ENCODE results near the gene RBP3. TPM values are rescaled to one million over a fixed set of nuclear protein-coding genes. Genes with fewer than 3 reads are reported as not detected.

The RBP3 gene
- total and polyA plus RNA-seq, 3 donors from 2014 or later = 0.09 to 0.25 TPM; not detected in 1

GRCh38 chr10:47378183-47378510 is 30.0 kb downstream of the RBP3 start:
- H3K9me3 ChIP-seq = no peaks in the 10 kb centered on the region
- intact Hi-C loops (cut with DNase I; ENCODE audit: low total_unique reads) = no loop called here
- no peaks in the 10 kb centered on the region for H3K27me3 ChIP-seq
- H3K36me3 ChIP-seq (ENCODE audit: low read depth, missing control alignments) = no peaks in the 10 kb centered on the region
- no peak for DNase-seq
- H3K4me3 ChIP-seq = no peak overlapping the region
- TF ChIP-seq POLR2A (IDR thresholded peaks at IDR 0.05) = no peak
- no peak for TF ChIP-seq CTCF (IDR thresholded peaks at IDR 0.05)
- WGBS, 2 donors = 89 to 91% methylated on average over 4 of the region's 4 CpGs
- no peaks in the 10 kb centered on the region for H3K4me1 ChIP-seq
- H3K27ac ChIP-seq = no peak overlapping the region

GRCh38 chr10:47378606-47379444 is 30.7 kb downstream of the RBP3 start:
- no peak overlapping the region for H3K4me3 ChIP-seq
- H3K4me1 ChIP-seq = no peaks in the 10 kb centered on the region
- TF ChIP-seq POLR2A (IDR thresholded peaks at IDR 0.05) (no peak), CTCF (IDR thresholded peaks at IDR 0.05) (no peak)
- H3K27ac ChIP-seq = no peak overlapping the region
- no peaks in the 10 kb centered on the region for H3K27me3 ChIP-seq
- H3K9me3 ChIP-seq = no peaks in the 10 kb centered on the region
- H3K36me3 ChIP-seq (ENCODE audit: low read depth, missing control alignments) = no peaks in the 10 kb centered on the region
- 80 to 84% methylated on average over 15 of the region's 15 CpGs for WGBS, 2 donors
- no peak for DNase-seq
- intact Hi-C loops (cut with DNase I; ENCODE audit: low total_unique reads) = no loop called here

- Histone ChIP-seq H3K9me3 (no peaks in the 10 kb centered on the region), H3K36me3 (ENCODE audit: low read depth, missing control alignments) (no peaks in the 10 kb centered on the region), H3K4me3 (no peak overlapping the region), H3K27ac (no peak overlapping the region), H3K27me3 (no peaks in the 10 kb centered on the region), H3K4me1 (no peaks in the 10 kb centered on the region)
- no peak for TF ChIP-seq POLR2A (IDR thresholded peaks at IDR 0.05)
- TF ChIP-seq CTCF (IDR thresholded peaks at IDR 0.05) = no peak
- intact Hi-C loops (cut with DNase I; ENCODE audit: low total_unique reads) = no loop called here
- 71 to 85% methylated on average over 7 of the region's 7 CpGs for WGBS, 2 donors
- no peak for DNase-seq
Observed at GRCh38 chr10:47379445-47379785, 31.3 kb downstream of the RBP3 start.

GRCh38 chr10:47379901-47380300 is 31.7 kb downstream of the RBP3 start:
- no peak for DNase-seq
- WGBS, 2 donors = 59 to 79% methylated on average over 10 of the region's 11 CpGs
- no peaks in the 10 kb centered on the region for H3K9me3 ChIP-seq
- H3K4me3 ChIP-seq = no peak overlapping the region
- no peaks in the 10 kb centered on the region for H3K27me3 ChIP-seq
- intact Hi-C loops (cut with DNase I; ENCODE audit: low total_unique reads) = no loop called here
- H3K27ac ChIP-seq = no peak overlapping the region
- H3K36me3 ChIP-seq (ENCODE audit: low read depth, missing control alignments) = no peaks in the 10 kb centered on the region
- no peak for TF ChIP-seq POLR2A (IDR thresholded peaks at IDR 0.05)
- no peak for TF ChIP-seq CTCF (IDR thresholded peaks at IDR 0.05)
- no peaks in the 10 kb centered on the region for H3K4me1 ChIP-seq
